Upper lobe of left lung (tissue), 4 donors: ENCODE results near the gene SNCG.

Source experiments
- CTCF ChIP-seq, 6 experiments: fragments of 450-650 bp in 4 of 6; fragments of 200-600 bp in 2 of 6; sonication (generic) in 2 of 6; IDR thresholded peaks; one replicate each; pipeline ENCODE4 v1.5.1; 2016 to 2019; ENCODE audit warnings: antibody characterized with exemption in 6 of 6
- POLR2A ChIP-seq, 4 donors: fragments of 450-650 bp; IDR thresholded peaks; one replicate each; pipeline ENCODE4 v1.5.1; 2016 to 2017; ENCODE audit warnings: antibody characterized with exemption in 4 of 4, mild to moderate bottlenecking in 2 of 4
- POLR2AphosphoS5 ChIP-seq, 2 donors: sonication (generic); formaldehyde crosslinking; IDR thresholded peaks; one replicate each; pipeline ENCODE4 v1.5.1; 2017; ENCODE audit warnings: antibody characterized with exemption in 2 of 2

GRCh38 chr10:86929468-86930380 lies 28.7 kb upstream of the SNCG start:
- no peak for TF ChIP-seq CTCF (IDR thresholded peaks at IDR 0.05)
- TF ChIP-seq POLR2AphosphoS5 (IDR thresholded peaks at IDR 0.05): no peak
- no peak for TF ChIP-seq POLR2A (IDR thresholded peaks at IDR 0.05)
